WTC11 (cell line): ENCODE results near the gene NTN1. TPM values are rescaled to one million over a fixed set of nuclear protein-coding genes. Genes with fewer than 3 reads are reported as not detected.

Experiments
- ATAC-seq: fragments of 200-7000 bp; cut with Tn5 transposase; 2 replicates; pipeline ENCODE4 v1.10.0; 2021; ENCODE audit warnings: mild to moderate bottlenecking, moderate library complexity
- CTCF ChIA-PET: fragments of 300-600 bp; sonication (Branson Sonifier 250); formaldehyde crosslinking; loops from one replicate; lab custom pipeline; 2021; ENCODE audit warnings: antibody characterized with exemption; lab: Charles Lee
- POLR2A ChIA-PET: fragments of 350-600 bp; sonication (Branson Sonifier 250); formaldehyde crosslinking; loops from one replicate; lab custom pipeline; 2021; ENCODE audit warnings: antibody characterized with exemption; lab: Charles Lee
- DNase-seq: peaks from one replicate; pipeline ENCODE4 v3.0.0; 2021; ENCODE audit warnings: low spot score
- H3K27ac Mint-ChIP-seq: 2 replicates; pipeline ENCODE4 v1.8.0; 2021; ENCODE audit warnings: mixed read lengths
- H3K27me3 Mint-ChIP-seq: 2 replicates; pipeline ENCODE4 v1.8.0; 2021; ENCODE audit warnings: low read depth, mild to moderate bottlenecking, moderate library complexity, mixed read lengths
- H3K36me3 Mint-ChIP-seq: 2 replicates; pipeline ENCODE4 v1.8.0; 2021; ENCODE audit warnings: mixed read lengths
- H3K4me1 Mint-ChIP-seq: 2 replicates; pipeline ENCODE4 v1.8.0; 2022; ENCODE audit warnings: mixed read lengths
- H3K4me3 Mint-ChIP-seq: 2 replicates; pipeline ENCODE4 v1.8.0; 2021; ENCODE audit warnings: mild to moderate bottlenecking, moderate library complexity, mixed read lengths
- H3K9me3 Mint-ChIP-seq: 2 replicates; pipeline ENCODE4 v1.8.0; 2021; ENCODE audit warnings: mixed read lengths
- AR ChIP-seq: fragments of 250-450 bp; sonication (Bioruptor Pico); IDR thresholded peaks from 2 replicates; pipeline ENCODE4 v1.9.0; 2021; ENCODE audit warnings: mild to moderate bottlenecking
- CDX4 ChIP-seq: fragments of 250-450 bp; sonication (Bioruptor Pico); IDR thresholded peaks from 2 replicates; pipeline ENCODE4 v1.9.0; 2021; ENCODE audit warnings: moderate library complexity, mild to moderate bottlenecking, inconsistent platforms, borderline replicate concordance
- CREM ChIP-seq: sonication (generic); formaldehyde crosslinking; IDR thresholded peaks from 2 replicates; pipeline ENCODE4 v1.8.1; 2022; ENCODE audit warnings: mild to moderate bottlenecking, missing genetic modification reagents, moderate library complexity
- ETV6 ChIP-seq: sonication (generic); formaldehyde crosslinking; IDR thresholded peaks from 2 replicates; pipeline ENCODE4 v1.8.1; 2022; ENCODE audit warnings: mild to moderate bottlenecking, missing genetic modification reagents
- FOXP1 ChIP-seq: sonication (generic); formaldehyde crosslinking; IDR thresholded peaks from 2 replicates; pipeline ENCODE4 v1.8.0; 2022; ENCODE audit warnings: missing genetic modification reagents, mild to moderate bottlenecking, moderate library complexity, borderline replicate concordance
- GTF2I ChIP-seq: fragments of 250-450 bp; sonication (Bioruptor Pico); conservative IDR thresholded peaks from 2 replicates; pipeline ENCODE4 v1.4.0; 2021; ENCODE audit warnings: mild to moderate bottlenecking
- IRF2 ChIP-seq: sonication (generic); formaldehyde crosslinking; IDR thresholded peaks from 2 replicates; pipeline ENCODE4 v1.8.0; 2022; ENCODE audit warnings: low read depth, missing genetic modification reagents, borderline replicate concordance
- MXD4 ChIP-seq: fragments of 250-450 bp; sonication (Bioruptor Pico); IDR thresholded peaks from 2 replicates; pipeline ENCODE4 v1.8.0; 2021; ENCODE audit warnings: mild to moderate bottlenecking, moderate library complexity, borderline replicate concordance
- PRRX2 ChIP-seq: fragments of 250-450 bp; sonication (Bioruptor Pico); IDR thresholded peaks from 2 replicates; pipeline ENCODE4 v1.8.0; 2021; ENCODE audit warnings: mild to moderate bottlenecking
- RORB ChIP-seq: fragments of 250-450 bp; sonication (Bioruptor Pico); IDR thresholded peaks from 2 replicates; pipeline ENCODE4 v1.9.0; 2021; ENCODE audit warnings: mild to moderate bottlenecking
- SMAD4 ChIP-seq: sonication (generic); formaldehyde crosslinking; IDR thresholded peaks from 2 replicates; pipeline ENCODE4 v1.8.0; 2022; ENCODE audit warnings: mild to moderate bottlenecking, missing genetic modification reagents
- TEAD4 ChIP-seq: sonication (generic); formaldehyde crosslinking; IDR thresholded peaks from 2 replicates; pipeline ENCODE4 v1.8.0; 2022; ENCODE audit warnings: mild to moderate bottlenecking, missing genetic modification reagents
- USF2 ChIP-seq: sonication (generic); formaldehyde crosslinking; IDR thresholded peaks from 2 replicates; pipeline ENCODE4 v1.8.1; 2023; ENCODE audit warnings: mild to moderate bottlenecking, missing genetic modification reagents, moderate library complexity
- ZMAT4 ChIP-seq: fragments of 250-450 bp; sonication (Bioruptor Pico); IDR thresholded peaks from 2 replicates; pipeline ENCODE4 v1.9.0; 2021; ENCODE audit warnings: mild to moderate bottlenecking
- ZNF121 ChIP-seq: sonication (generic); formaldehyde crosslinking; IDR thresholded peaks from 2 replicates; pipeline ENCODE4 v1.8.0; 2023; ENCODE audit warnings: missing genetic modification reagents
- ZNF396 ChIP-seq: fragments of 250-450 bp; sonication (Bioruptor Pico); IDR thresholded peaks from 2 replicates; pipeline ENCODE4 v1.8.0; 2021; ENCODE audit warnings: mild to moderate bottlenecking, moderate library complexity, borderline replicate concordance
- total RNA-seq: library from RNA; stranded (reverse); gene quantifications from 3 replicates; pipeline ENCODE4 v1.2.3, GENCODE V29; 2021
- TF ChIP-seq, protein P1 (sequence below): sonication (generic); formaldehyde crosslinking; IDR thresholded peaks from 2 replicates; pipeline ENCODE4 v1.8.1; 2022; ENCODE audit warnings: low read depth, mild to moderate bottlenecking, moderate library complexity, missing genetic modification reagents, borderline replicate concordance
- TF ChIP-seq, protein P2 (sequence below): fragments of 200-600 bp; IDR thresholded peaks from 2 replicates; pipeline ENCODE4 v1.8.0; 2022; ENCODE audit warnings: antibody characterized with exemption
- TF ChIP-seq, protein P3 (sequence below): sonication (generic); formaldehyde crosslinking; IDR thresholded peaks from 2 replicates; pipeline ENCODE4 v1.8.0; 2023; ENCODE audit warnings: missing genetic modification reagents, mild to moderate bottlenecking, borderline replicate concordance

Gene NTN1
- total RNA-seq, 1 experiment from 2014 or later = 5.5 TPM

GRCh38 chr17:9189870-9190269 is 168.6 kb downstream of the NTN1 start:
- H3K27ac Mint-ChIP-seq = no peak overlapping the region
- CTCF ChIA-PET = interaction anchor here (0.6 to 1.0 kb wide), 2 partner anchors 27 to 284 kb away, joined by 3 read pairs; no protein-coding TSS in a partner anchor
- POLR2A ChIA-PET = no interaction called here
- no peak for TF ChIP-seq IRF2 (CRISPR knock-in tag)
- no peak for TF ChIP-seq ZMAT4 (CRISPR knock-in tag)
- no peak for TF ChIP-seq ETV6 (CRISPR knock-in tag)
- no peak for TF ChIP-seq FOXP1 (CRISPR knock-in tag)
- no peak for TF ChIP-seq ZNF121 (CRISPR knock-in tag)
- TF ChIP-seq CDX4 (CRISPR knock-in tag) = no peak
- TF ChIP-seq, protein P1, sequence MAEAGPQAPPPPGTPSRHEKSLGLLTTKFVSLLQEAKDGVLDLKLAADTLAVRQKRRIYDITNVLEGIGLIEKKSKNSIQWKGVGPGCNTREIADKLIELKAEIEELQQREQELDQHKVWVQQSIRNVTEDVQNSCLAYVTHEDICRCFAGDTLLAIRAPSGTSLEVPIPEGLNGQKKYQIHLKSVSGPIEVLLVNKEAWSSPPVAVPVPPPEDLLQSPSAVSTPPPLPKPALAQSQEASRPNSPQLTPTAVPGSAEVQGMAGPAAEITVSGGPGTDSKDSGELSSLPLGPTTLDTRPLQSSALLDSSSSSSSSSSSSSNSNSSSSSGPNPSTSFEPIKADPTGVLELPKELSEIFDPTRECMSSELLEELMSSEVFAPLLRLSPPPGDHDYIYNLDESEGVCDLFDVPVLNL = no peak
- TF ChIP-seq SMAD4 = no peak
- TF ChIP-seq, protein P2, sequence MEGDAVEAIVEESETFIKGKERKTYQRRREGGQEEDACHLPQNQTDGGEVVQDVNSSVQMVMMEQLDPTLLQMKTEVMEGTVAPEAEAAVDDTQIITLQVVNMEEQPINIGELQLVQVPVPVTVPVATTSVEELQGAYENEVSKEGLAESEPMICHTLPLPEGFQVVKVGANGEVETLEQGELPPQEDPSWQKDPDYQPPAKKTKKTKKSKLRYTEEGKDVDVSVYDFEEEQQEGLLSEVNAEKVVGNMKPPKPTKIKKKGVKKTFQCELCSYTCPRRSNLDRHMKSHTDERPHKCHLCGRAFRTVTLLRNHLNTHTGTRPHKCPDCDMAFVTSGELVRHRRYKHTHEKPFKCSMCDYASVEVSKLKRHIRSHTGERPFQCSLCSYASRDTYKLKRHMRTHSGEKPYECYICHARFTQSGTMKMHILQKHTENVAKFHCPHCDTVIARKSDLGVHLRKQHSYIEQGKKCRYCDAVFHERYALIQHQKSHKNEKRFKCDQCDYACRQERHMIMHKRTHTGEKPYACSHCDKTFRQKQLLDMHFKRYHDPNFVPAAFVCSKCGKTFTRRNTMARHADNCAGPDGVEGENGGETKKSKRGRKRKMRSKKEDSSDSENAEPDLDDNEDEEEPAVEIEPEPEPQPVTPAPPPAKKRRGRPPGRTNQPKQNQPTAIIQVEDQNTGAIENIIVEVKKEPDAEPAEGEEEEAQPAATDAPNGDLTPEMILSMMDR = no peak
- no peak for TF ChIP-seq GTF2I (CRISPR knock-in tag)
- no peak for TF ChIP-seq RORB (CRISPR knock-in tag)
- no peak for TF ChIP-seq MXD4
- TF ChIP-seq CREM = no peak
- no peak for TF ChIP-seq ZNF396
- H3K4me3 Mint-ChIP-seq = no peak overlapping the region
- no peaks in the 10 kb centered on the region for H3K9me3 Mint-ChIP-seq
- no peaks in the 10 kb centered on the region for H3K27me3 Mint-ChIP-seq
- no peaks in the 10 kb centered on the region for H3K36me3 Mint-ChIP-seq
- peaks cover 10% of the 10 kb centered on the region for H3K4me1 Mint-ChIP-seq
- no peak for DNase-seq
- no peak for ATAC-seq

GRCh38 chr17:9192010-9192409 is 170.7 kb downstream of the NTN1 start:
- TF ChIP-seq PRRX2 (CRISPR knock-in tag) (no peak), AR (CRISPR knock-in tag) (no peak), USF2 (CRISPR knock-in tag) (no peak), TEAD4 (no peak)
- TF ChIP-seq, protein P1 = no peak
- TF ChIP-seq, protein P3, sequence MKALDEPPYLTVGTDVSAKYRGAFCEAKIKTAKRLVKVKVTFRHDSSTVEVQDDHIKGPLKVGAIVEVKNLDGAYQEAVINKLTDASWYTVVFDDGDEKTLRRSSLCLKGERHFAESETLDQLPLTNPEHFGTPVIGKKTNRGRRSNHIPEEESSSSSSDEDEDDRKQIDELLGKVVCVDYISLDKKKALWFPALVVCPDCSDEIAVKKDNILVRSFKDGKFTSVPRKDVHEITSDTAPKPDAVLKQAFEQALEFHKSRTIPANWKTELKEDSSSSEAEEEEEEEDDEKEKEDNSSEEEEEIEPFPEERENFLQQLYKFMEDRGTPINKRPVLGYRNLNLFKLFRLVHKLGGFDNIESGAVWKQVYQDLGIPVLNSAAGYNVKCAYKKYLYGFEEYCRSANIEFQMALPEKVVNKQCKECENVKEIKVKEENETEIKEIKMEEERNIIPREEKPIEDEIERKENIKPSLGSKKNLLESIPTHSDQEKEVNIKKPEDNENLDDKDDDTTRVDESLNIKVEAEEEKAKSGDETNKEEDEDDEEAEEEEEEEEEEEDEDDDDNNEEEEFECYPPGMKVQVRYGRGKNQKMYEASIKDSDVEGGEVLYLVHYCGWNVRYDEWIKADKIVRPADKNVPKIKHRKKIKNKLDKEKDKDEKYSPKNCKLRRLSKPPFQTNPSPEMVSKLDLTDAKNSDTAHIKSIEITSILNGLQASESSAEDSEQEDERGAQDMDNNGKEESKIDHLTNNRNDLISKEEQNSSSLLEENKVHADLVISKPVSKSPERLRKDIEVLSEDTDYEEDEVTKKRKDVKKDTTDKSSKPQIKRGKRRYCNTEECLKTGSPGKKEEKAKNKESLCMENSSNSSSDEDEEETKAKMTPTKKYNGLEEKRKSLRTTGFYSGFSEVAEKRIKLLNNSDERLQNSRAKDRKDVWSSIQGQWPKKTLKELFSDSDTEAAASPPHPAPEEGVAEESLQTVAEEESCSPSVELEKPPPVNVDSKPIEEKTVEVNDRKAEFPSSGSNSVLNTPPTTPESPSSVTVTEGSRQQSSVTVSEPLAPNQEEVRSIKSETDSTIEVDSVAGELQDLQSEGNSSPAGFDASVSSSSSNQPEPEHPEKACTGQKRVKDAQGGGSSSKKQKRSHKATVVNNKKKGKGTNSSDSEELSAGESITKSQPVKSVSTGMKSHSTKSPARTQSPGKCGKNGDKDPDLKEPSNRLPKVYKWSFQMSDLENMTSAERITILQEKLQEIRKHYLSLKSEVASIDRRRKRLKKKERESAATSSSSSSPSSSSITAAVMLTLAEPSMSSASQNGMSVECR (CRISPR knock-in tag) = no peak
- Mint-ChIP-seq H3K36me3 (no peaks in the 10 kb centered on the region), H3K4me1 (peaks cover 14% of the 10 kb centered on the region), H3K27ac (no peak overlapping the region), H3K27me3 (no peaks in the 10 kb centered on the region), H3K4me3 (no peak overlapping the region), H3K9me3 (no peaks in the 10 kb centered on the region)
- POLR2A ChIA-PET = interaction anchor here (0.6 kb wide), 1 partner anchor 82 kb away, joined by 4 read pairs; no protein-coding TSS in a partner anchor
- ATAC-seq = no peak
- no peak for DNase-seq
- CTCF ChIA-PET = interaction anchor here (0.7 to 1.6 kb wide), 2 partner anchors 29 to 198 kb away, joined by 3 to 6 read pairs; no protein-coding TSS in a partner anchor
